Stomach (tissue), 4 donors: ENCODE measurements around the gene GABRR2.

ENCODE experiments used
- POLR2A ChIP-seq, 4 donors: fragments of 450-650 bp; IDR thresholded peaks; one replicate each; pipeline ENCODE4 v1.6.1; 2016; ENCODE audit warnings: antibody characterized with exemption in 4 of 4, control low read depth in 2 of 4, mild to moderate bottlenecking in 1 of 4, moderate library complexity in 1 of 4
- POLR2AphosphoS5 ChIP-seq, 3 donors: sonication (generic); formaldehyde crosslinking; IDR thresholded peaks; one replicate each; pipeline ENCODE4 v1.6.1; 2016; ENCODE audit warnings: antibody characterized with exemption in 3 of 3
- TF ChIP-seq, protein P1 (sequence below), 7 experiments: fragments of 450-650 bp in 4 of 7; fragments of 200-600 bp in 3 of 7; sonication (generic) in 3 of 7; IDR thresholded peaks; one replicate each; pipeline ENCODE4 v1.5.1; 2016 to 2019; ENCODE audit warnings: antibody characterized with exemption in 7 of 7, control low read depth in 2 of 7, mild to moderate bottlenecking in 1 of 7

DNA sequence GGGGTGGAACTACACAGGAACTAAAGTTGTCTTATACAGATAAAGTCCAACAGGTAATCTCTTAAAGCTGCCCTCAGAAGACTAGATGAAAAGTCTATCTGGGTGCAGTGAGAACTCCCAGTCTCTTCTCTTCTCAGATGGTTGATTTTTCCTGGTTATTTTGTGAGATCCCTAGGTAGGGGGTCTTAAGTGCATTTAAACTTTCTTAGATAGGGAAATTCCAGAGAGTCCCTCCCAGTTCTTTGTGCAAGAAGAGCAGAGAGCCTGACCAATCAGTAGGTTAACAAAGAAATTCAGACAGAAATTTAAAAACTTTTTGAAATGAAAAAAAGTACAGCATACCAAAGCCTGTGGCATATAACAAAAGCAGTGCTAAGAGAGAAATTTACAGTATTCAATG, 2.0 kb upstream of the GABRR2 start:
- no peak for TF ChIP-seq POLR2AphosphoS5 (IDR thresholded peaks at IDR 0.05)
- TF ChIP-seq, protein P1, sequence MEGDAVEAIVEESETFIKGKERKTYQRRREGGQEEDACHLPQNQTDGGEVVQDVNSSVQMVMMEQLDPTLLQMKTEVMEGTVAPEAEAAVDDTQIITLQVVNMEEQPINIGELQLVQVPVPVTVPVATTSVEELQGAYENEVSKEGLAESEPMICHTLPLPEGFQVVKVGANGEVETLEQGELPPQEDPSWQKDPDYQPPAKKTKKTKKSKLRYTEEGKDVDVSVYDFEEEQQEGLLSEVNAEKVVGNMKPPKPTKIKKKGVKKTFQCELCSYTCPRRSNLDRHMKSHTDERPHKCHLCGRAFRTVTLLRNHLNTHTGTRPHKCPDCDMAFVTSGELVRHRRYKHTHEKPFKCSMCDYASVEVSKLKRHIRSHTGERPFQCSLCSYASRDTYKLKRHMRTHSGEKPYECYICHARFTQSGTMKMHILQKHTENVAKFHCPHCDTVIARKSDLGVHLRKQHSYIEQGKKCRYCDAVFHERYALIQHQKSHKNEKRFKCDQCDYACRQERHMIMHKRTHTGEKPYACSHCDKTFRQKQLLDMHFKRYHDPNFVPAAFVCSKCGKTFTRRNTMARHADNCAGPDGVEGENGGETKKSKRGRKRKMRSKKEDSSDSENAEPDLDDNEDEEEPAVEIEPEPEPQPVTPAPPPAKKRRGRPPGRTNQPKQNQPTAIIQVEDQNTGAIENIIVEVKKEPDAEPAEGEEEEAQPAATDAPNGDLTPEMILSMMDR (IDR thresholded peaks at IDR 0.05) = no peak
- no peak for TF ChIP-seq POLR2A (IDR thresholded peaks at IDR 0.05)
